Hematopoietic multipotent progenitor cell (in vitro differentiated cells): ENCODE data around the gene GAS7. TPM values are rescaled to one million over a fixed set of nuclear protein-coding genes. Genes with fewer than 3 reads are reported as not detected.
A peak's percentile ranks its signal among the peaks of the same experiment; 100 is the strongest.

Source experiments
- DNase-seq, 3 donors: peaks; one replicate each; pipeline ENCODE4 v3.0.0-alpha.2; 2011 to 2015; ENCODE audit warnings: low read depth in 2 of 3, low spot score in 2 of 3
- total RNA-seq: library from RNA; depleted of rRNA; stranded (reverse); fragments of >200 nt; gene quantifications from one replicate; pipeline ENCODE4 v1.2.3, GENCODE V29; 2012

Gene GAS7
- total RNA-seq: 16.2 TPM

- DNase-seq: peak in 2 of 3 donors; percentile 56 to 59
Measured at GRCh38 chr17:10198509-10199249, at the start of gene GAS7. TSS of gene GAS7 (minus strand) at chr17:10198606.

- no peak for DNase-seq
Measured at GRCh38 chr17:10247810-10248209, 49.4 kb upstream of the GAS7 start.

GRCh38 chr17:10243883-10244844 lies 45.8 kb upstream of the GAS7 start:
- no peak for DNase-seq

- no peak for DNase-seq
Measured at GRCh38 chr17:10241781-10242180, 43.4 kb upstream of the GAS7 start.

GRCh38 chr17:10238661-10239060 lies 40.3 kb upstream of the GAS7 start:
- DNase-seq: no peak

- no peak for DNase-seq
Measured at GRCh38 chr17:10234033-10234432, 35.6 kb upstream of the GAS7 start.

GRCh38 chr17:10233161-10233560 lies 34.8 kb upstream of the GAS7 start:
- DNase-seq: no peak

GRCh38 chr17:10229181-10229580 lies 30.8 kb upstream of the GAS7 start:
- DNase-seq: no peak

GRCh38 chr17:10226930-10227695 lies 28.7 kb upstream of the GAS7 start:
- peak in 2 of 3 donors; percentile 53 to 59 for DNase-seq

GRCh38 chr17:10224582-10225195 lies 26.3 kb upstream of the GAS7 start:
- no peak for DNase-seq

GRCh38 chr17:10219193-10219592 lies 20.8 kb upstream of the GAS7 start:
- DNase-seq: no peak

GRCh38 chr17:10217916-10218315 lies 19.5 kb upstream of the GAS7 start:
- no peak for DNase-seq

- DNase-seq: no peak
Measured at GRCh38 chr17:10216213-10216938, 18.0 kb upstream of the GAS7 start.

GRCh38 chr17:10215286-10215685 lies 16.9 kb upstream of the GAS7 start:
- no peak for DNase-seq

- DNase-seq: peak in 1 of 3 donors; percentile 46
Measured at GRCh38 chr17:10211666-10212065, 13.3 kb upstream of the GAS7 start.

GRCh38 chr17:10210151-10210574 lies 11.8 kb upstream of the GAS7 start:
- DNase-seq: no peak

GRCh38 chr17:10208604-10209193 lies 10.3 kb upstream of the GAS7 start:
- no peak for DNase-seq

GRCh38 chr17:10207153-10207552 lies 8.7 kb upstream of the GAS7 start:
- DNase-seq: no peak

GRCh38 chr17:10205549-10206185 lies 7.3 kb upstream of the GAS7 start:
- peak in 1 of 3 donors; percentile 64 for DNase-seq
